Liver (tissue), 3 donors: ENCODE measurements around the gene WDR7.
"Not testable (repeated sequence)": the region's sequence is repeated elsewhere in the genome, so short reads cannot be mapped to it uniquely, and the experiment has no call there.

Source experiments
- ATF3 ChIP-seq: IDR thresholded peaks from 2 replicates; pipeline ENCODE4 v1.6.1; 2016; ENCODE audit warnings: antibody characterized with exemption
- CTCF ChIP-seq: fragments of 150-350 bp; IDR thresholded peaks from 2 replicates; pipeline ENCODE4 v1.5.1; 2017; ENCODE audit warnings: improper control_type of control experiment, low read depth, low read length; ENCODE audit not compliant: missing input control
- EGR1 ChIP-seq, 2 donors: IDR thresholded peaks; 2 replicates each; pipeline ENCODE4 v1.6.1; 2016 to 2018; ENCODE audit warnings: antibody characterized with exemption in 2 of 2, low read depth in 2 of 2
- FOXA2 ChIP-seq: IDR thresholded peaks from 2 replicates; pipeline ENCODE4 v1.6.1; 2016; ENCODE audit warnings: antibody characterized with exemption
- GABPA ChIP-seq, 2 donors: IDR thresholded peaks in 1 of 2; conservative IDR thresholded peaks in 1 of 2; 2 replicates each; pipeline ENCODE4 v1.6.1; 2016; ENCODE audit warnings: antibody characterized with exemption in 2 of 2, mild to moderate bottlenecking in 1 of 2, moderate library complexity in 1 of 2
- HNF4A ChIP-seq, 2 donors: conservative IDR thresholded peaks; 2 replicates each; pipeline ENCODE4 v1.6.1; 2016; ENCODE audit warnings: antibody characterized with exemption in 2 of 2, mild to moderate bottlenecking in 2 of 2
- HNF4G ChIP-seq: IDR thresholded peaks from 2 replicates; pipeline ENCODE4 v1.6.1; 2016; ENCODE audit warnings: antibody characterized with exemption
- MAX ChIP-seq: IDR thresholded peaks from 2 replicates; pipeline ENCODE4 v1.6.1; 2016; ENCODE audit warnings: antibody characterized with exemption
- RAD21 ChIP-seq, 2 donors: IDR thresholded peaks; 2 replicates each; pipeline ENCODE4 v1.6.1; 2016; ENCODE audit warnings: antibody characterized with exemption in 2 of 2, mild to moderate bottlenecking in 2 of 2
- REST ChIP-seq: IDR thresholded peaks from 2 replicates; pipeline ENCODE4 v1.6.1; 2016; ENCODE audit warnings: antibody characterized with exemption, mild to moderate bottlenecking
- TAF1 ChIP-seq: conservative IDR thresholded peaks from 2 replicates; pipeline ENCODE4 v1.6.1; 2016; ENCODE audit warnings: antibody characterized with exemption, mild to moderate bottlenecking
- YY1 ChIP-seq: IDR thresholded peaks from 2 replicates; pipeline ENCODE4 v1.6.1; 2016; ENCODE audit warnings: antibody characterized with exemption, mild to moderate bottlenecking
- ZBTB33 ChIP-seq: IDR thresholded peaks from 2 replicates; pipeline ENCODE4 v1.6.1; 2016; ENCODE audit warnings: antibody characterized with exemption
- donor health status: healthy.
- donor health status: healthy.

GRCh38 chr18:56654280-56654679 is 3.1 kb downstream of the WDR7 start:
- TF ChIP-seq REST; CTCF; TAF1; YY1; ATF3; ZBTB33; GABPA (IDR thresholded peaks at IDR 0.05 in 1 of 2, conservative IDR thresholded peaks at IDR 0.05 in 1 of 2); FOXA2; EGR1 (IDR thresholded peaks at IDR 0.05; ENCODE audit: low read depth in 2 of 2); MAX; HNF4G; HNF4A (conservative IDR thresholded peaks at IDR 0.05); RAD21 (IDR thresholded peaks at IDR 0.05): not testable (repeated sequence)
